Keratinocyte (primary cell): ENCODE data around the gene TP53BP2. TPM values are rescaled to one million over a fixed set of nuclear protein-coding genes. Genes with fewer than 3 reads are reported as not detected.

ENCODE experiments used
- DNase-seq: peaks from one replicate; pipeline ENCODE4 v3.0.0-alpha.2; 2011; ENCODE audit warnings: low read depth, missing footprints, low spot score
- FAIRE-seq: peaks from 2 replicates; lab custom pipeline; 2011; peaks lifted over from hg19 to GRCh38; lab: Jason Lieb, UNC
- H2AFZ ChIP-seq: 2 replicates; pipeline ENCODE4 v1.6.0; 2012; ENCODE audit warnings: low read length, control low read depth, inconsistent platforms; ENCODE audit not compliant: control insufficient read depth
- H3K27ac ChIP-seq: 2 replicates; pipeline ENCODE4 v1.5.1; 2011; ENCODE audit warnings: low read length; ENCODE audit not compliant: control insufficient read depth, insufficient read depth
- H3K27me3 ChIP-seq: 3 replicates; pipeline ENCODE4 v1.6.0; 2011; ENCODE audit warnings: low read length; ENCODE audit not compliant: control insufficient read depth, insufficient read depth; ENCODE audit errors: extremely low read depth
- H3K36me3 ChIP-seq, 2 experiments: 2 replicates in 1 of 2; 3 replicates in 1 of 2; pipeline ENCODE4 v1.5.1; 2011; ENCODE audit warnings: low read length in 2 of 2, mild to moderate bottlenecking in 1 of 2; ENCODE audit not compliant: control insufficient read depth in 2 of 2, insufficient read depth in 2 of 2; ENCODE audit errors: extremely low read depth in 1 of 2
- H3K4me1 ChIP-seq: 3 replicates; pipeline ENCODE4 v1.5.1; 2011; ENCODE audit warnings: low read length; ENCODE audit not compliant: control insufficient read depth, insufficient read depth; ENCODE audit errors: extremely low read depth
- H3K4me2 ChIP-seq: 3 replicates; pipeline ENCODE4 v1.6.0; 2011; ENCODE audit warnings: low read depth, low read length; ENCODE audit not compliant: control insufficient read depth, insufficient read depth; ENCODE audit errors: extremely low read depth
- H3K4me3 ChIP-seq, 3 experiments: fragments of 200-600 bp in 1 of 3; sonication (generic) in 1 of 3; 2 replicates in 2 of 3; 3 replicates in 1 of 3; pipeline ENCODE4 v1.5.1; 2011 to 2016; ENCODE audit warnings: low read length in 3 of 3, mild to moderate bottlenecking in 3 of 3, control low read depth in 2 of 3, inconsistent platforms in 1 of 3, low read depth in 1 of 3, mixed read lengths in 1 of 3, mixed run types in 1 of 3, moderate library complexity in 1 of 3; ENCODE audit not compliant: control insufficient read depth in 2 of 3, insufficient read depth in 2 of 3; ENCODE audit errors: extremely low read depth in 1 of 3
- H3K79me2 ChIP-seq: 2 replicates; pipeline ENCODE4 v1.6.0; 2012; ENCODE audit warnings: low read length; ENCODE audit not compliant: control insufficient read depth, insufficient read depth
- H3K9ac ChIP-seq: 3 replicates; pipeline ENCODE4 v1.6.0; 2011; ENCODE audit warnings: low read length; ENCODE audit not compliant: control insufficient read depth, insufficient read depth; ENCODE audit errors: extremely low read depth
- H3K9me1 ChIP-seq: 3 replicates; pipeline ENCODE4 v1.6.0; 2011; ENCODE audit warnings: low read length; ENCODE audit not compliant: control insufficient read depth, insufficient read depth; ENCODE audit errors: extremely low read depth
- H3K9me3 ChIP-seq: 2 replicates; pipeline ENCODE4 v1.5.1; 2012; ENCODE audit warnings: low read depth, low read length; ENCODE audit not compliant: control insufficient read depth
- H4K20me1 ChIP-seq: 3 replicates; pipeline ENCODE4 v1.6.0; 2011; ENCODE audit warnings: low read length; ENCODE audit not compliant: control insufficient read depth, insufficient read depth; ENCODE audit errors: extremely low read depth
- EZH2 ChIP-seq: IDR thresholded peaks from one replicate; pipeline ENCODE4 v1.6.1; 2012; ENCODE audit warnings: inconsistent platforms, mild to moderate bottlenecking, low read length, moderate library complexity
- dilution Hi-C: fragments of 300-500 bp; cut with MboI; formaldehyde crosslinking; loops from one replicate; pipeline ENCODE4 v1.7.0; 2020; ENCODE audit warnings: low sequenced_read_pairs; ENCODE audit not compliant: extremely low pct_ligation_motif_present
- polyA plus RNA-seq, 5 experiments: library from polyadenylated mRNA; depleted of rRNA in 3 of 5; stranded (reverse) in 3 of 5; stranded (forward) in 1 of 5; unstranded in 1 of 5; fragments of >200 nt; gene quantifications; 1 replicate in 1 of 5; 2 replicates in 3 of 5; 3 replicates in 1 of 5; pipeline versions ENCODE4 v1.2.1 to v1.2.3, GENCODE V29; 2011 to 2012; ENCODE audit warnings: missing spikeins in 2 of 5, low read depth in 1 of 5, low replicate concordance in 1 of 5
- TF ChIP-seq, protein P1 (sequence below), 3 experiments: IDR thresholded peaks in 1 of 3; conservative IDR thresholded peaks in 1 of 3; optimal IDR thresholded peaks in 1 of 3; 2 replicates in 2 of 3; 3 replicates in 1 of 3; pipeline versions ENCODE3 to v1.5.1; 2011; ENCODE audit warnings: low read length in 3 of 3, mild to moderate bottlenecking in 3 of 3, moderate library complexity in 2 of 3, control low read depth in 1 of 3, inconsistent platforms in 1 of 3; ENCODE audit not compliant: insufficient read depth in 2 of 3; ENCODE audit errors: extremely low read depth in 1 of 3

TP53BP2 gene
- polyA plus RNA-seq, 1 donor (not counting 4 experiments of a cell fraction or from before 2014, with no cell fraction given) = 22.5 TPM

GRCh38 chr1:223856386-223856785, 10.6 kb upstream of the TP53BP2 start:
- Histone ChIP-seq H3K27me3 (no peaks in the 10 kb centered on the region), H3K4me2 (no peak overlapping the region), H3K4me1 (peaks cover 11% of the 10 kb centered on the region), H3K79me2 (no peaks in the 10 kb centered on the region), H3K27ac (no peak overlapping the region), H3K36me3 (no peaks in the 10 kb centered on the region), H3K9ac (no peak overlapping the region), H3K9me1 (no peaks in the 10 kb centered on the region), H2AFZ (no peak overlapping the region), H4K20me1 (no peaks in the 10 kb centered on the region), H3K4me3 (no peak overlapping the region), H3K9me3 (no peaks in the 10 kb centered on the region)
- dilution Hi-C loops = no loop called here
- FAIRE-seq (no peak), DNase-seq (no peak)
- TF ChIP-seq, protein P1, sequence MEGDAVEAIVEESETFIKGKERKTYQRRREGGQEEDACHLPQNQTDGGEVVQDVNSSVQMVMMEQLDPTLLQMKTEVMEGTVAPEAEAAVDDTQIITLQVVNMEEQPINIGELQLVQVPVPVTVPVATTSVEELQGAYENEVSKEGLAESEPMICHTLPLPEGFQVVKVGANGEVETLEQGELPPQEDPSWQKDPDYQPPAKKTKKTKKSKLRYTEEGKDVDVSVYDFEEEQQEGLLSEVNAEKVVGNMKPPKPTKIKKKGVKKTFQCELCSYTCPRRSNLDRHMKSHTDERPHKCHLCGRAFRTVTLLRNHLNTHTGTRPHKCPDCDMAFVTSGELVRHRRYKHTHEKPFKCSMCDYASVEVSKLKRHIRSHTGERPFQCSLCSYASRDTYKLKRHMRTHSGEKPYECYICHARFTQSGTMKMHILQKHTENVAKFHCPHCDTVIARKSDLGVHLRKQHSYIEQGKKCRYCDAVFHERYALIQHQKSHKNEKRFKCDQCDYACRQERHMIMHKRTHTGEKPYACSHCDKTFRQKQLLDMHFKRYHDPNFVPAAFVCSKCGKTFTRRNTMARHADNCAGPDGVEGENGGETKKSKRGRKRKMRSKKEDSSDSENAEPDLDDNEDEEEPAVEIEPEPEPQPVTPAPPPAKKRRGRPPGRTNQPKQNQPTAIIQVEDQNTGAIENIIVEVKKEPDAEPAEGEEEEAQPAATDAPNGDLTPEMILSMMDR (optimal IDR thresholded peaks at IDR 0.05 in 1 of 3, IDR thresholded peaks at IDR 0.05 in 1 of 3, conservative IDR thresholded peaks at IDR 0.05 in 1 of 3; ENCODE audit: extremely low read depth in 1 of 3, insufficient read depth in 2 of 3, low read length in 3 of 3) = no peak
- no peak for TF ChIP-seq EZH2

DNA sequence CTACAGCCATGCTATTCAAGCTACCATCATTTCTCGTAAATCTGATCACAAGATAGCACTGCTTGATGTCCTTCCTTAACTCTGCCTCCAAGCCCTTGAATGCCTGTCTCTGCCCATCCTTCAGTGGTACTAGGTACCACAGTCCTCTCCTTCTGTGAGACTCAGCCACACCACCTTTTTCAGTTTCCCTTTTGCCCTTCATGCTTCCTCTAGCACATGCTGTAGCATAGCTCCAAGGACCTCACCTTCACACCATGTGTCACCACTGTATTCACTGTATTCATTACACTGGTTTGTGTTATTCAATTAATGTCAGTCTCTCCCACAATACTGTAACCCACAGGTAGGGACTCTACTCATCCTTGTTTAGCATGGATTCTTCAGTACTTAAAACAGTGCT, 8.0 kb upstream of the TP53BP2 start:
- H3K9me1 ChIP-seq = no peaks in the 10 kb centered on the region
- no peaks in the 10 kb centered on the region for H3K9me3 ChIP-seq
- no peak overlapping the region for H3K4me3 ChIP-seq
- no peaks in the 10 kb centered on the region for H4K20me1 ChIP-seq
- H3K79me2 ChIP-seq = no peaks in the 10 kb centered on the region
- dilution Hi-C loops = no loop called here
- no peak overlapping the region for H2AFZ ChIP-seq
- no peak for FAIRE-seq
- no peak overlapping the region for H3K4me2 ChIP-seq
- H3K36me3 ChIP-seq = no peaks in the 10 kb centered on the region
- DNase-seq = no peak
- H3K27me3 ChIP-seq = no peaks in the 10 kb centered on the region
- no peak overlapping the region for H3K27ac ChIP-seq
- H3K9ac ChIP-seq = no peak overlapping the region
- TF ChIP-seq, protein P1 (optimal IDR thresholded peaks at IDR 0.05 in 1 of 3, IDR thresholded peaks at IDR 0.05 in 1 of 3, conservative IDR thresholded peaks at IDR 0.05 in 1 of 3; ENCODE audit: extremely low read depth in 1 of 3, insufficient read depth in 2 of 3, low read length in 3 of 3) = no peak
- TF ChIP-seq EZH2 = no peak
- H3K4me1 ChIP-seq = no peaks in the 10 kb centered on the region
